HG02759 (cell line): ENCODE data around the gene GATC.
"Not testable (repeated sequence)": the region's sequence is repeated elsewhere in the genome, so short reads cannot be mapped to it uniquely, and the experiment has no call there.

Source experiments
- ATAC-seq: cut with Tn5 transposase; IDR thresholded peaks from one replicate; pipeline ENCODE4 v1.9.1; 2021; ENCODE audit warnings: mild to moderate bottlenecking, moderate library complexity; ENCODE audit not compliant: unreplicated experiment

Gene GATC

DNA sequence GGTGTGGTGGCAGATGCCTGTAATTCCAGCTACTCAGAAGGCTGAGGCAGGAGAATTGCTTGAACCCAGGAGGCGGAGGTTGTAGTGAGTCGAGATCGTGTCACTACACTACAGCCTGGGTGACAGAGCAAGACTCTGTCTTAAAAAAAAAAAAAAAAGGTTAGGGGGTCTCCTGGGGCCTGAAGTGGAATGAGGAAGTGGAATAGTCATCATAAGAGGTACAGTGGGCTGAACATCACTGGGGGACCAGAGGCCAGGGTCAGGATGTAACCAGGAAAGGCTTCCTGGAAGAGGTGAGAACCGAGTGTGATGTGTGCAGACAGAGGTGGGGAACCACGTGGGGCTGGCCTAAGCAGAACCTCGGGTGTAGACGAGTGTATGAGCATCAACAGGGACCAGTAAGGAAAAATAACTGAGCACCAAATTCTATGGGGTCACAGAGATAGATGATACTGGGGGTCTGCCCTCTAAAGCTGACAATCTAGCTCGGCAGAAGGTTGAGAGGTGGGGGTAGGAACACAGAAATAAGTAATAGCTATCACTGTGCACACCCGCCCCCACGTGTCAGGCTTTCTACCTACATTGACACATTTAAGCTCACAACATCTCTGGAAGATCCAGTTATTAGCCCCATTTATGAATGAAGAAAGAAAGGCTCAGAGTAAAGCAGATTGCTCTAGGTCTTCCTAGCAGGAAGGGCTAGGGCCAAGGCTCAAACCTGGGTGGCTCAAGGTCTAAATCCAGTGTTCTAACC lies 13.3 kb upstream of the GATC start:
- no peak for ATAC-seq

DNA sequence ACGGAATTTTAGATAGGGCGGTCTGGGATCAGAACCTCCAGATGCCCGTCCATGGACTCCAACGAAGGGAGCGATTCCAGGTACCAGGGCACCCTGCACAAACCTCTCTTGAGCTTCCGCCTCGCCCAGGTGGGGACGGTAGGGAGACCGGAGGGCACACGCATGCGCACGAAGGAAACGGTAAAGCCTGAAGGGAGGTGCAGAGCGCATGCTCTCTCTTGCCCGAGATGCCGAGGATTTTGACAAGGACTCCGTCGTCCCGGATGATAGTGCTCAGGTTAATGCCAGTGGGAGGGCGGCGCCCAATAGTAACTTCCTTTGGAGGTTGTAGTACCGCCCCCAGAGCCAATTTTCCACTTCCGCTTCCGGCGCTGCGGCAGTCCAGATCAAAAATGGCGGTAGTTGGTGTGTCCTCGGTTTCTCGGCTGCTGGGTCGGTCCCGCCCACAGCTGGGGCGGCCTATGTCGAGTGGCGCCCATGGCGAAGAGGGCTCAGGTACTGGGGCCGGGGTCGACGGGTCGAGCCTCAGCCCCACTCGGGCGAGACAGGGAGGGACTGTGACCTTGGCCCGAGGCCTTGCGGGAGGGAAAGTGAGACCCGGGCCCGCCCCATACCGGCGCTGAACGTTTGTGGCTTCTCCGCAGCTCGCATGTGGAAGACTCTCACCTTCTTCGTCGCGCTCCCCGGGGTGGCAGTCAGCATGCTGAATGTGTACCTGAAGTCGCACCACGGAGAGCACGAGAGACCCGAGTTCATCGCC lies 8.3 kb upstream of the GATC start, which contains the start of gene COX6A1:
TSS of gene COX6A1 (plus strand) at position 379 of the 760 bp plus-strand sequence. CDS start at position 393, 14 bp downstream.
- ATAC-seq, result peak; percentile 96

DNA sequence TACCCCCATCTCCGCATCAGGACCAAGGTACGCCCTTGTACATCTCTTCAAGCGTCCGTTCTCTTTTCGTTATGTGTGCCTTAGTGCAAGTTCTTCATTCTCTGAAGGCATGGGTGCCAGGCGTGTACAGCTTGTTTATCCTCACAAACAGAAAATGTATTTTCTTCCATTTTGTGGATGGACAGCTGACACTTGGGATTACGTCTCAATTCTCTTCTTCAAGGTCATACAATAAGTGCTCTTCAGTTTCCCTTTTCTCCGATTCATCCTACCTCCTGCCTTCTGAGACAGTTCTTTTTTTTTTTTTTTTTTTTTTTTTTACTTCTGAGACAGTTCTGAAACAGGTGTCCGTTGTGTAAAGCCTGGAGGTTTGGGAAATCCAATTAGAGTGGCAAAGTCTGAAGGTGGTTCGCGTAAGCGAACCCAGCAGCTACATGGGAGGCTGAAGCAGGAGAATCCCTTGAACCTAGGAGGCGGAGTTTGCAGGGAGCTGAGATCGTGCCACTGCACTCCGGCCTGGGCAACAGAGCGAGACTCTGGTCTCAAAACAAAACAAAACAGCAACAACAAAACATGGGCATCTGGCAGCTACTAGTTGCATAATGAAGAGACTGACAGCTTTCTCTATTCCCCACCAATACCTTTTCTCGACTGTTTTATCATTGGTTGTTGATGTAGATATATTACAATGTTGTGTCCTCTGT lies 7.6 kb upstream of the GATC start:
- no peak for ATAC-seq

DNA sequence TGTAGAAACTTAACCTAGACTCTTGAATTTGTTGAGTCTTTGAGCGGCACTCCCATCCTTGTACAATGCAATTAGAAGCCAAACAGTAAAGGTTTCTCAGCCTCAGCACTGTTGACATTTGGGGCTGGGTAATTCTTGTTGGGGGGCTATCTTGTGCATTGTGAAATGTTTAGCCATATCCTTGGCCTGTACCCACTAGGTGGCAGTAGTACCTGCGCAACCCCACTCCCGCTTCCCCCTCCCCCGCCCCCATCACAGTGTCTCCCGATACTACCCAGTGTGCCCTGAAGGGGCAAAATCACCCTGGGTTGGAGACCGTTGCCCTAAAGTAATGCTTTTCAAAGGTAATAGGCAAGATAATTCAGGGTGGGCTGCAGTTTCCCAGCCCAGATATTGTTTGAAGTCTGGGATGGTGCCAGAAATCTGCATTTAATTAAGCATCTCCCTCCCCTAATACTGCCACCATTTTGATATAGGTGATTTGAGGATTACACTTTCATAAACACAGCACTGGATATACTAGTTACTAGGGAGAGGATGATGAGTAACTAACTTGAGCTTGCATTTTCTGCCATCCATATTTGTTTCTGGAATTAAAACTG lies 6.5 kb upstream of the GATC start:
- no peak for ATAC-seq

DNA sequence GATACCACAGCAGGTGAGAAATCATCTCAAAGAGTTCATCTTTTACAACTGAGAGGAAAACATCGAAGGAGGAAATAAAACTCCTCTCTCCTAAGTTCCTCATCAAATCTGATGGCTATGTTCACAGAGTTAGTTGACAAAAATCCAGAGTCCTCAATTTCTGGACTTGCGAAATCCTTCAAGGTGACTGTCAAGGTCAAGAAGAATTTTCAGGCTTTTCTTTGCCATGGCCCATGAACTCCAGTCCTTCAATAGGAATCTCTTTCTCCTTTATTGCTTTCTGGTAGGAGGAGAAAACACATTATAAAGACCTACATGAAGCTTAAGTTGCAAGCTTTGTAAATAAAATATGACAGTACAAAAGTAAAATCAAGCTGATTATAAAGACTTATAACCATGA lies 1.6 kb upstream of the GATC start:
- no peak for ATAC-seq

DNA sequence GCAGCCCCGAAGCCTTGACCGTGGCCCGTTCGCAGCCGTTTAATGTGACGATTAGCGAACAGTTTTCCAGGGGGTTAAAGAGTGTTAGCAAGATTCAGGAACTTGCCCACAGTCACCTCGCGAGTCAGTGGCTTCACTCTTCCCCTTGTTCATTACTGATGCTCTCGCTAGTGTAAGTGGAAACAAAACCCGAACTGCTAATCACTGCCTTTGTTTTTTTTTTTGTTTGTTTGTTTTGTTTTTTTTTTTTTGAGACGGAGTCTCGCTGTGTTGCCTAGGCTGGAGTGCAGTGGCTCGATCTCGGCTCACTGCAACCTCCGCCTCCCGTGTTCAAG lies 567 bp downstream of the GATC start:
- ATAC-seq, result not testable (repeated sequence)

DNA sequence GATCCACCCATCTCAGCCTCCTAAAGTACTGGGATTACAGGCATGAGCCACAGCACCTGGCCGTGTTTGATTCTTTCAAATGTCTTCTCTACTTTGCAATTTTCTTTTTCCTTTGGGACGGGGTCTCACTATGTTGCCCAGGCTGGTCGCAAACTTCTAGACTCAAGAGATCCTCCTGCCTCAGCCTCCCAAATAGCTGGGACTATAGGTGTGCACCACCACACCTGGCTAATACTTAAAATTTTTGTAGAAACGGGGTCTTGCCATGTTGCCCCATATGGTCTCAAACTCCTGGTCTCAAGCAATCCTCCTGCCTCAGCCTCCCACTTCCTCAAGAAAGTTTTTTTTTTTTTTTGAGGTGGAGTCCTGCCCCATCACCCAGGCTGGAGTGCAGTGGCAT lies 1.7 kb downstream of the GATC start:
- ATAC-seq, result no peak

DNA sequence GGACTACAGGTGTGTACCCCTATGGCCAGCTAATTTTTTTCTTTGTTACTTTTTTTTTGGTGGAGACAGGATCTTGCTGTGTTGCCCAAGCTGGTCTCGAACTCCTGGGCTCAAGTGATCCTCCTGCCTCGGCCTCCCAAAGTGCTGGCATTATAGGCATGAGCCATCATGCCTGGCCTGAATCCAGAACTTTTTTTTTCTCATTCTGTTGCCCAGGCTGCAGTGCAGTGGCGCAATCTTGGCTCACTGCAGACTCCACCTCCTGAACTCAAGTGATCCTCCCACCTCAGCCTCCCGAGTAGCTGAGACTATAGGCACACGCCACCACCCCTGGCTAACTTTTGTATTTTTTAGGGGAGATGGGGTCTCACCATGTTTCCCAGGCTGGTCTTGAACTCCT lies 6.3 kb downstream of the GATC start:
- ATAC-seq, result not testable (repeated sequence)

DNA sequence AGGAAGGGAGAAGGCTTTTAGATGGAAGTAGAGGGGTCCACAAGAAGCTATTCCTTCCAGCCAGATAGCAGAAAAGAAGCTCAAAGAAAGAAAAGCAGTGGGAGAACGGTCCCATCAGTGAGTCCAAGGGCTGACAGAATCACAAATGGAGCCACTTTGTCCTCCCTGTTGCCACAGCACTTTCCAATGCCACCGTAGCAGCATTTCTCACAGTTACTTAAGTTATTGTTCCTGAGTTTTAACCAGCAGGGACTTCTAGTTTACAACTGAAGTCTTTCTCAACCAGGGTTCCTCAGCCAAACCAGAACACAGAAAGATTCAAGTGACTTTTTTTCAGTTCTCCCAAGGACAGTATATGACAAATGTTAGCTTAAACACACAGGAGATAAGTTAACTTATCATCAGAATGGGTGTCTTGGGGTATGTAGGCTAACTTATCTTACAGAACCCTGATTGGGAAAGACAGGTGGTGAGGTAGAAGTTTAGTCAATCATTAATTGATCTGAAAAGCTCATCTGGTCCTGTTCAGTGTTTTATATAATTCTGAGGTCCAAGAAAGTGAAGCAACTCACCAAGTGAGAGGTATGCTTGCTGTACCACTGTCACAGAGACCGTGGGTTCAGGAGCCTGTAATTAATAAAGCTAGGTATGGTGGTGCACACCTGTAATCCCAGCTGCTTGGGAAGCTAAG lies 7.0 kb downstream of the GATC start:
- ATAC-seq, result no peak

DNA sequence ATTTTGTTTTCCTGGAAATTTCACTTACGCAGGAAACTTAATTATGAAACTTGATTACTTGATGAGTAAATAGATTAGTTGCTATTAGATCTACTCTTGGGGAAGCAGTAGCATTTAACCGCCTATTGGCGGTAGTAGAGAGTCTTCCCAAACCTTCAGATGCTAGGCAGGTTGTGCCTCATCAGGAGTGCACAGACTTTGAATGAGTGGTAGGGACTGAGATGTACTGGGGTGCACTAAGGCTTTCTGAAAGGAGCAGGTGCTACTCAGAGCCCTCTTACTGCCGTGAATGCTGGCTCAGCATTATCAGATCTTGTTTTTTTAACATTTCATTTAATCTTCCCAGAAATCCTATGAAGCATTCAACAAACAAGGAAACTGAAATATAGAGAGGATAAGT lies 7.7 kb downstream of the GATC start:
- ATAC-seq, result no peak

DNA sequence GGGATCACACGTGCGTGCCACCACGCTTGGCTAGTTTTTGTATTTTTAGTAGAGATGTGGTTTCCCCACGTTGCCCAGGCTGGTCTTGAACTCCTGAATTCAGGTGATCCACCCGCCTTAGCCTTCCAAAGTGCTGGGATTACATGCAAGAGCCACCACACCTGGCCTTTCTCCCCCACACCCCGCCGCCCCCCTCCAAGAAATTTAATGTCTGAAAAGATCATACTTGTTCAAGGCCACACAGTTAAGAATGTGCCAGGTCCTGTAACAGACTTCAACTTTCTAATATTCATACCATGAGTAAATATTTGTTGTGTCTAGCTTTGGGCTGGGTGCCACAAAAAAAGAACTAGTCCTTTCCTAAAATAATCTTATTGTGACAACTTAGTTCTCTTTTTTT lies 9.1 kb downstream of the GATC start:
- ATAC-seq, result no peak

DNA sequence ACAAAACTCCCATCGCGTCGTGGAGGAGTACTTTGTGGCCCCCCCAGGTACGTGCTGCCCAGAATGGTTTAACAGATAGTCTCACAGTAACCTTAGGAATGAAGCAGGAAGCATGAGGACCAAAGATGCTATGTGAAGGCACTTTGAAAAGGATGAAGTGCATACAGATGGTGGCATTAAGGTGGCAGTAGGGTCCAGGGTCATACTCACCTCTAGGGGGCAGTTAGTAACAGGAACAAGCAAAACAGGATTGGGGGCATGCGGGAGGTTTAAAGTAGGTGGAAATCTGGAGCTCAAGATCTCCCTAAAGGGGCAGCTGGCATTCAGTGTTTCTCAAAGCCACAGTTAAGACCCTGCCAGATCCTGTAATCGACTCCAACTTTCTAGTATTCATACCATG lies 10.9 kb downstream of the GATC start:
- ATAC-seq, result no peak

DNA sequence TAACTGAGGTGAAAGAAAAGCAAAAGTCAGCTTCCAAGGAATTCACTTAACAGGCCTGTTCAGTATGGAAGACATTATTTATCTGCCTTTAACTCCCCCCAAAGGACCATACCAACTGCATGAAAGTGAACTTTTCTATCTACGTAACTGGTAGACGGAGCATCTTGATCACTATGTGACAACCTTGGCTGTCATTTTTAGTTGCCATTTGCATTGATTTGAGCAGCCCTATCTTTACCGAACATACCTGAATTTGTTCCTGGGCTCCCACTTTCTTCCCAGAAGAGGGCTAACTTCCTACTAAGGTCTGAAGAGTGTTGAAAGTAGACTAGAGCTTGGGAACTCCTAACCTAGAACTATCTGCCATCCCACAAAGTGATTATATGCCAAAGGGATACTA lies 13.9 kb downstream of the GATC start:
- no peak for ATAC-seq

DNA sequence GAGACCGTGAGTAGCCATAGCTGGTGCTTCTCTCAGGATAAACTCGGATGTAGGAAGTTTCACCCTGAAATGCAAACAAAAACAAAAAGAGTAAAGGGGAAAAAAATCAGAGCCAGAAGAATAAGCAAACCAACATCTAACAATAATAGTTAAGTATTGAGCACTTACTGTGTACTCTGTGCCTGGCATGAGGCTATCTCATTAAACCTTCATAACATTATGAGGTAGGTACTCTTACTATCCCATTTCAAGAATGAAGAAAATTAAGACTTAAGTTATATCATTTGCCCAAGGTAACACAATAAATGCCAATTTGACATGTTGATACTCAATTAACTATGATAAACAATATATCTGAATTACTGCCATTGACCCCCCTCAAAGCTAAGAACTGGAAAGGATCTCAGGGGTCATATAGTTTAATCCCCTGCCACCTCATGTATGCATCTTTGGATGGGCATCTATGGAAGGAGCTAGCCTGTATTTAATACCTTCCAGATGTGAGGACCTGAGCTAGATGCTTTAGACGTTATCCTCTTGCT lies 15.9 kb downstream of the GATC start:
- no peak for ATAC-seq

DNA sequence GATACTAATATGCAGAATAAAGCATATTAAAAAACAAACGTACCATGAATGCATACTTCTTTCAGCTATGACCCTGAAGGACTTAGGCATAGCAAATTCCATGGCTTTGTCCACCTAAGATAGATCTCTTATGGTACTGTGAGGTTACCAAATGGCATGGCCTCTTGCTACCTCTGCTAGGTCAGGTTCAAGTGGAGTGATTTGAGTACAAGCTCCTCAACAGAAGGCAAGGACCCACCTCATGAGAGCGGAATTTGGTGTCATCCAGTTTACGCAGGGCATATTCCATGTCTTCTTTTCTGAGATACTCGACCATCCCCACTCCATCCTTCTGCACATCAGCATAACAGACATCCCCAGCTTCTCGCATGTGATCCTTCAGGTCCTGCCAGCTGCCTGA lies 17.5 kb downstream of the GATC start:
- no peak for ATAC-seq

DNA sequence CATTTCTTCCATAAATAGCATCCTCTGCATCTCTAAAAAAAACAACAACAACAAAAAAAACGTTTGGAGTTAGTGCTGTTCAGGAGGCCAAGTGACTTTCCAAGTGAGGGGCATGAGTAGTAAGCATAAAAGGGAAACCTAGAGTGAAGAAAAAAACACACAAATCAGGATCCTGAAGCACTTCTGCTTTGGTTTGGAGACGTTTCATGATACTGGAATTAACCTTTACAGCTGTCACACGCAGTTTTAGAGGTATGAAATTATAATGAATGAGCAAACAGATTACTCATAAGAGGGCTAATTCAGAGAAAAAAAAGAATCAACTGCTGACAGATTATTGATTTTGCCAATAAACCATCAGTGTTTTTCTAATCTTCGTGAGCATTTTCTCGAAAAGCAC lies 19.5 kb downstream of the GATC start:
- no peak for ATAC-seq

DNA sequence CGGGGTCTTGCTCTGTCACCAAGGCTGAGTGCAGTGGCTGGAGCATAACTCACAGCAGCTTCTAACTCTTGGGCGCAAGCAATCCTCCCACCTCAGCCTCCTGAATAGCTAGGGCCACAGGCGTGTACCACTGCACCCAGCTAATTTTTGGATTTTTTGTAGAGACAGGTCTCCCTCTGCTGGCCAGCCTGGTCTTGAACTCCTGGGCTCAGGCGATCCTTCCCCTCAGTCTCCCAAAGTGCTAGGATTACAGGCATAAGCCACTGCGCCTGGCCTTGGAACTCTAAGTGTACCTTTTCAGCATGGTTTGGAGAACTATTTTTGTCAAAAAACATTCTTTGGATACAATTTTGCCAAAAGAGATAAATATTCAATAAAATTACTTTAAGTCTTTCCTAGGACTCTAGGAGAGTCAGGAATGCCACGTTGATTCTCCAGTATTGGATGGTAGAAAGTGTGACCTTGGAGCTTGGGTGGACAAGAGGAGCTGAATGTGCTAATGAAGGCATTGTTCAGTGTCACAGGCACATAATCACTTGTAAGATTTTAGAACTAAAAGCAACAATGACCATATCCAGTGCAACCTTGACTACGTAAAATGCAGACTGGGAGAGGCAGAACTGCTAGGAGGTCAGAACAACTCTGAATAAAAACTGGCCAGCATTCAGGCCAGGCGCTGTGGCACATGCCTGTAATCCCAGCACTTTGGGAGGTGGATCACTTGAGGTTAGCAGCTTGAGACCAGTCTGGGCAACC lies 20.5 kb downstream of the GATC start:
- ATAC-seq, result no peak

DNA sequence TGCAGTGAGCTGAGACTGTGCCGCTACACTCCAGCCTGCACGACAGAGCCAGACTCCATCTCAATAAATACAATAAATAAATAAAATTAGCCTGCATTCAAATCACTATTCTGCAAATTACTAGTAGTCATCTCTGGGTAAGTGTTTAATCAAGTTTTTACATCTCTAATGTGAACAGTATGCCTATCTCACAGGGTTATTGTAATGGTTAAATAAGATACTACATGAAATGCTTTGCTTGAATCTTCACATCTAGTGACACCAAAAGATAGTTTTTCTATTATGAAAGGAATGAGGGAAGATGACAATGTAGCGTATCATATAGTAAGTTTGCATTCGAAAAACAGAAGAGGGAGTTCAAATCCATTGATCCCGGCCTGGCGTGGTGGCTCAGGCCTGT lies 21.2 kb downstream of the GATC start:
- no peak for ATAC-seq

DNA sequence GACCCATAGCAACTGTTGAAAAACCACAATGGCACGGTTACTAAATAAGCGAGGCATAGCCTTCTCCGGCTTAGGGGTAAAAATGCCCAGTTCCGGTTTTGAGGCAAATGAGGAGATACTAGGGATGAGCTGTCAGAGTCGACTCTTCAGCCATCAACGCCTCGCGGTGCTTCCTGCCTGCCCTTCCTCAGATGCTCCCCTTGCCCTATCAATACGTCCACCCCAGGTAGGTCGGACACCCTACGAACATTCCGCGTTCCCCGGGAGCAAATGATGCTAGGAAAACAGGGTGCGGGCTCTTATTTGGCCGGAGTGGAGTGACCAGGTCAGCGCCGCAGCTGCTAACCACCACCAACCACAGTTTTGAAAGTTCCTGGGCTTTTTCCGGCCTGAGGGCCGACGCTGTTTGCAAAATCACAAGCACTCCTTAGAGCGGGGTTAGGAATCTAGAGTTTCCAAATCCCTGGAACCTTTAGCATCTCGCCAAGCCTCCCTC lies 22.1 kb downstream of the GATC start:
- peak; percentile 14 for ATAC-seq
